Measurements from ENCODE around the gene PTH1R.
A peak's percentile ranks its signal among the peaks of the same experiment; 100 is the strongest.

Gene PTH1R

GRCh38 chr3:46871222-46871621, 6.3 kb upstream of the PTH1R start:
- Histone ChIP-seq H3K4me3 (ENCODE audit: low read depth in 1 of 2, low read length in 2 of 2) (no peak overlapping the region), H3K36me3 (ENCODE audit: control insufficient read depth in 1 of 2, insufficient read depth in 2 of 2, low read length in 2 of 2) (no peaks in the 10 kb centered on the region), H3K9me3 (ENCODE audit: control insufficient read depth in 1 of 2, low read length in 2 of 2) (no peaks in the 10 kb centered on the region), H3K4me1 (ENCODE audit: control insufficient read depth in 1 of 2, insufficient read depth in 2 of 2, low read length in 2 of 2) (peaks cover 0 to 14% of the 10 kb centered on the region in 2 donors), H3K9ac (ENCODE audit: low read depth in 1 of 2, low read length in 2 of 2) (no peak overlapping the region), H3K27me3 (ENCODE audit: control insufficient read depth in 1 of 2, insufficient read depth in 2 of 2, low read length in 2 of 2) (peaks cover 2 to 4% of the 10 kb centered on the region in 2 donors), H3K27ac (ENCODE audit: low read depth, low read length) (no peak overlapping the region)

DNA sequence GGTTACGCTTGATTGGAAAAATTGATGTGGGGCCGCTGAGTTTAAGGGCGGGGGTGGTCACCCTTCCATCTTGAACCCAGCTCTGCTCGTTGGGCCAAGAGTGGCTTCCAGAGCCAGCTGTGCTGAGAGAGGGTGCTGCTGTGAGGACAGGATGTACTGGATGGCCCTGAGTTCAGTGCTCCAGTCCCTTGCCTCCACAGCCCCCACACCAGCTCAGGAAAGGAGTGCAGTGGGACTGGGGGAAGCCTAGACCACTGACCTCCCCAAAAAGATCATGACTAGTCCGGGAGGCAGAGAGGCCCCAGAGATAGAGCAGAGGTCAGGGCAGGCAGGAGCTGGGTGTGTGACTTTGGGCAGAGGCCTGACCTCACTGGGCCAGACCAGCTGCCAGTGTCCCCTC, 4.0 kb upstream of the PTH1R start:
- no peak overlapping the region for H3K4me3 ChIP-seq (ENCODE audit: low read depth in 1 of 2, low read length in 2 of 2)
- no peaks in the 10 kb centered on the region for H3K4me1 ChIP-seq (ENCODE audit: control insufficient read depth in 1 of 2, insufficient read depth in 2 of 2, low read length in 2 of 2)
- peaks cover 2 to 4% of the 10 kb centered on the region in 2 donors for H3K27me3 ChIP-seq (ENCODE audit: control insufficient read depth in 1 of 2, insufficient read depth in 2 of 2, low read length in 2 of 2)
- no peaks in the 10 kb centered on the region for H3K36me3 ChIP-seq (ENCODE audit: control insufficient read depth in 1 of 2, insufficient read depth in 2 of 2, low read length in 2 of 2)
- no peaks in the 10 kb centered on the region for H3K9me3 ChIP-seq (ENCODE audit: control insufficient read depth in 1 of 2, low read length in 2 of 2)
- no peak overlapping the region for H3K27ac ChIP-seq (ENCODE audit: low read depth, low read length)
- H3K9ac ChIP-seq (ENCODE audit: low read depth in 1 of 2, low read length in 2 of 2): no peak overlapping the region

DNA sequence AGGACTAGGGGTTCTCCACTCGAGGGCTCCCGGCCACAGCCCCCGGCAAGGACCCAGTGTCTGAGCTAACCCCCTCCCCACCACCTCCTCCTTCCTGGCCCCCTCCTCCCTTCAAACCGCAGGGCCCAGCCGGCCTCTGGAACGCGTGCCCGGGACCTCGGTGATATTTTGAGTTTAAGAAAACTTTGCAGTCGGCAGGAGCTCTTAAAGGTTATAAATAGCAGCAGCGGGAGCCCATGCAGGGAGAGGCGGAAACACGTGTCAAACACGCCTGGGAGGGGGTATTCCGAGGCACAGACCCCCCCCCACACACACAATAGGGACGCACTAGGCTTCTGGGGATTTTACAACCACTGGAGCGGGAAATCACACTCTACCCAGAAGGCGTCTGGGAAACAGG, 3.1 kb upstream of the PTH1R start:
- Histone ChIP-seq H3K4me3 (ENCODE audit: low read depth in 1 of 2, low read length in 2 of 2) (no peak overlapping the region), H3K4me1 (ENCODE audit: control insufficient read depth in 1 of 2, insufficient read depth in 2 of 2, low read length in 2 of 2) (peaks cover 0 to 2% of the 10 kb centered on the region in 2 donors), H3K27ac (ENCODE audit: low read depth, low read length) (peak overlapping the region; percentile 20), H3K27me3 (ENCODE audit: control insufficient read depth in 1 of 2, insufficient read depth in 2 of 2, low read length in 2 of 2) (peaks cover 2 to 4% of the 10 kb centered on the region in 2 donors), H3K36me3 (ENCODE audit: control insufficient read depth in 1 of 2, insufficient read depth in 2 of 2, low read length in 2 of 2) (no peaks in the 10 kb centered on the region), H3K9me3 (ENCODE audit: control insufficient read depth in 1 of 2, low read length in 2 of 2) (no peaks in the 10 kb centered on the region), H3K9ac (ENCODE audit: low read depth in 1 of 2, low read length in 2 of 2) (no peak overlapping the region)

DNA sequence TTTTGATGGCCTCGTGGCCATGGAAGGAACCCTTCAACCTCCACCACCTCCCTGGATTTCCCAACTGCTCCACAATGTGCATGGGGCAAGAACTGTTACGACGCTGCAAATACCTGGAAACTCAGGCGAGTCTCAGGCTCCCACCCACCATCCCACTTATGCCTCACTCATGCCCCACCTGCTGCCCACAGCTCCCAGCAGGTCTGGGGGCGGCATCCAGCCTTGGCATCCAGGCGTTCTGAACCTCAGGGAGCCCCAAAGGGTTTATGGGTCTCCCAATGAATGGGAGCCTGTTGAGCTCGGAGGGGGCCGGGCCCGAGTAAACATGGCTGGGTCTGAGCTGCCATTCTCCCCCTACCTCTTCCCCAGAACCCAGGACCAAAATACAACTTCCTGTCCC, 2.0 kb upstream of the PTH1R start:
- Histone ChIP-seq H3K4me3 (ENCODE audit: low read depth in 1 of 2, low read length in 2 of 2) (no peak overlapping the region), H3K36me3 (ENCODE audit: control insufficient read depth in 1 of 2, insufficient read depth in 2 of 2, low read length in 2 of 2) (no peaks in the 10 kb centered on the region), H3K4me1 (ENCODE audit: control insufficient read depth in 1 of 2, insufficient read depth in 2 of 2, low read length in 2 of 2) (peaks cover 0 to 2% of the 10 kb centered on the region in 2 donors), H3K27ac (ENCODE audit: low read depth, low read length) (peak overlapping the region; percentile 75), H3K9me3 (ENCODE audit: control insufficient read depth in 1 of 2, low read length in 2 of 2) (no peaks in the 10 kb centered on the region), H3K9ac (ENCODE audit: low read depth in 1 of 2, low read length in 2 of 2) (no peak overlapping the region), H3K27me3 (ENCODE audit: control insufficient read depth in 1 of 2, insufficient read depth in 2 of 2, low read length in 2 of 2) (peaks cover 7 to 10% of the 10 kb centered on the region in 2 donors)

DNA sequence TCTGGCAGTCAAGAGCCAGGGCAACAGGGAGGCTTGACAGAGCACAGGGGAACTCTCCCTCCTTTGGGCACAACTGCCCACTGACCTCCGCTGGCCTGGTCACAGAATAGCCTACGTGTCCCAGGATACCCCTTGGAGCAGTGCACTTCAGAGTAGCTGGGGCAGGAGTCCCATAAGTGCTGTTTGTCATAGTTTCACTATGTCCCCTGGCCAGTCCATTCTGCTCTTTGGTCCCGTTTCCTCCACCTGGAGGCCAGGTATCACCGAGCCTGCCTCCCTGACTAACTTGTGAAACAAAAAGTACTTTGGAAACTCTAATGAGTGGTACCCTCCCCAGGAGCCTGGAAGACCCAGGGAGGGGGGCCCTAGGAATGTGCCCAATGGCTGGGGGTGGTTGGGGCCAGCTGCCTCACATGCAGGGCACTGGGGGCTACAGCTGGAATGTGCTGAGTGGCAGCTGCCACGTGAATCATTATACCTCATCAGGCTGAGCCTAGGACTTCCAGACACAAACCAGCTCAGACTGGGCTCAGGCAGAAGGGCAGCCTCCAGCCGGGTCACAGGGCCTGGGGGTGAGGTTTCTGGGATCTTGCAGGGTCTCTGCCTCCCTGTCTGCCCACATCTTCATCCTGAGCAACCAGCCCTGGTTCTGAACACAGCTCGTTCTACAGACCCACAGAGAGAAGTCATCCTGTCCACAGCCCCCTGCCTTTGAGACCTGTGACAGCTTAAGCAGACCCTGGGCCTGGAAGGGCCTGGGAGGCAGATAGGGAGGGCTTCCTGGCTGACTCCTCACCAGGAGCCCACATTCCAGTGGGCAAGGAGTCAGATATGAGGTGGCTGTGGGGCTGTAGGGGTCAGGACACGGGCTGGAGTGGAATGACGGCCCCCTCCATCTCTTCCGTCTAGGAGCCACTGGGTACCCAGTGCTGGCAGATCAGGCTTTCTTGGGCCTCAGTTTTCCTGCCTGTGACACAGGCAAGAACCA, 914 bp upstream of the PTH1R start:
- peak overlapping the region; percentile 80 for H3K27ac ChIP-seq (ENCODE audit: low read depth, low read length)
- no peak overlapping the region for H3K4me3 ChIP-seq (ENCODE audit: low read depth in 1 of 2, low read length in 2 of 2)
- no peak overlapping the region for H3K9ac ChIP-seq (ENCODE audit: low read depth in 1 of 2, low read length in 2 of 2)
- peaks cover 15 to 18% of the 10 kb centered on the region in 2 donors for H3K27me3 ChIP-seq (ENCODE audit: control insufficient read depth in 1 of 2, insufficient read depth in 2 of 2, low read length in 2 of 2)
- peaks cover 0 to 2% of the 10 kb centered on the region in 2 donors for H3K4me1 ChIP-seq (ENCODE audit: control insufficient read depth in 1 of 2, insufficient read depth in 2 of 2, low read length in 2 of 2)
- H3K9me3 ChIP-seq (ENCODE audit: control insufficient read depth in 1 of 2, low read length in 2 of 2): no peaks in the 10 kb centered on the region
- H3K36me3 ChIP-seq (ENCODE audit: control insufficient read depth in 1 of 2, insufficient read depth in 2 of 2, low read length in 2 of 2): no peaks in the 10 kb centered on the region

DNA sequence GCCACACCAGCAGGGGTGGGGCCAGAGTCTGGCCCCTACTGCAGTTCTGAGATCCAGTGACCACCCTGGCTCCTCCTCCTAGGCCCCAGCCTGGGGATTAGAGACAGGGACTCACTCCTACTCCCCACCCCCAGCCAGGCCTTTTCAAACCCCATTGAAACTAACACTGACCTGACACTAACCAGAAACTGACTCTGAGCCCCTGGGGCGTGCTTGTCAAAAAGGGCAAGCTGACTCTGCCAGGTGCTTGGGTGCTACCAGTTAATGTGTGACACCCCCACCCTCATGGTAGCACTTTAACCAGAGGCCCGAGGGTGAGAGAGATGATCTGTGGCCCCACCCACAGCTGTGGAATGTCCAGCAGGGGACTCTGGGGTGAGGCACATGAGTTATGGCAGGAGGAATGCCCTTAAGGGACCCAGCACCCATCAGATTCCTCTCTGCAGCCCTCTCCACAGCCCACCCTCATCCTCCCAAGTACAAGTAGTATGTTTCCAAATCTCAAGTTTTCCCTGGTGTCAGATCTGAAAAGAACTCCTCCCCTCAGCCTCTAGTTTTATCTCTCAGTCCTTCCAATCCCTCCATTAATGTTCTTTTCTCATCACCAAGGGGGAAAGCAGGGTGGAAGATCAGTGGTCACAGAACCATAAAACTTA, 1.4 kb downstream of the PTH1R start:
- peak overlapping the region; percentile 32 for H3K27ac ChIP-seq (ENCODE audit: low read depth, low read length)
- H3K9ac ChIP-seq (ENCODE audit: low read depth in 1 of 2, low read length in 2 of 2): no peak overlapping the region
- no peaks in the 10 kb centered on the region for H3K9me3 ChIP-seq (ENCODE audit: control insufficient read depth in 1 of 2, low read length in 2 of 2)
- H3K27me3 ChIP-seq (ENCODE audit: control insufficient read depth in 1 of 2, insufficient read depth in 2 of 2, low read length in 2 of 2): peaks cover 19 to 23% of the 10 kb centered on the region in 2 donors
- peaks cover 0 to 2% of the 10 kb centered on the region in 2 donors for H3K4me1 ChIP-seq (ENCODE audit: control insufficient read depth in 1 of 2, insufficient read depth in 2 of 2, low read length in 2 of 2)
- H3K4me3 ChIP-seq (ENCODE audit: low read depth in 1 of 2, low read length in 2 of 2): no peak overlapping the region
- H3K36me3 ChIP-seq (ENCODE audit: control insufficient read depth in 1 of 2, insufficient read depth in 2 of 2, low read length in 2 of 2): no peaks in the 10 kb centered on the region

DNA sequence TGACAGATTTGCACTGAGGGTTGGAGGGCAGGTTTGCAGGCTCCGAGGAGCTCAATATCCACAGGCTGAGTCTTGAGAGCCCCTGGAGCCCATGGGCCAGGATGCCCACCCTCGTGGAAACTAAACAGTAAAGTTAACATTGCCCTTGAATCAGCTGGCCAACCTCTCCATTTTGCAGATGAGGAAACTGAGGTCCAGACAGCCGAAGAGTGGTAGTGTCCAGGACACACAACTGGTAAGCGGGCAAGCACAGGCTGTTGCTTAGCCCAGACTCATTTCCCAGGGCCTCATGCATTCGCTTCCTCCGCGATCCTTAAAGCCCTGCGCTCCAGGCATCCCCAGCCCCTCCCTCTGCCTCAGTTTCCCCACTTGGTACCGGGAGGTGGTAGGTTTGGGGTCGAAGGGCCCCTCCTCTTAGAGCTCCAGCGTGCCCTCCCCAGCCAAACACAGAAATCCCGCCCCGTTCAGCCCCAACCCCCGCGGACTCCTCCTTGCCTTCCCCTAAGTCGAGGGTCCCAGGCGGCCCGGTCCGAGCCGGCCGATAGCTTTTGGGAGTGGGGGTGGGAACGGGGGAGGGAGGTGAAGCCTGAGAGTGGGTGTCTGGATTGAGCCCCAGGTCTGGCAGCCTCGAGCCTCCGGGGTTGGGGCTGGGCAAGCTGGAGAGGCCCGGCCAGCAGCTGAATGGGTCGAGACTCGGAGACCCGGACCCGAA, 3.5 kb downstream of the PTH1R start:
- H3K9me3 ChIP-seq (ENCODE audit: control insufficient read depth in 1 of 2, low read length in 2 of 2): no peaks in the 10 kb centered on the region
- H3K27ac ChIP-seq (ENCODE audit: low read depth, low read length): peak overlapping the region; percentile 44
- H3K27me3 ChIP-seq (ENCODE audit: control insufficient read depth in 1 of 2, insufficient read depth in 2 of 2, low read length in 2 of 2): peaks cover 39 to 41% of the 10 kb centered on the region in 2 donors
- H3K4me1 ChIP-seq (ENCODE audit: control insufficient read depth in 1 of 2, insufficient read depth in 2 of 2, low read length in 2 of 2): peaks cover 0 to 2% of the 10 kb centered on the region in 2 donors
- H3K4me3 ChIP-seq (ENCODE audit: low read depth in 1 of 2, low read length in 2 of 2): no peak overlapping the region
- no peaks in the 10 kb centered on the region for H3K36me3 ChIP-seq (ENCODE audit: control insufficient read depth in 1 of 2, insufficient read depth in 2 of 2, low read length in 2 of 2)
- H3K9ac ChIP-seq (ENCODE audit: low read depth in 1 of 2, low read length in 2 of 2): no peak overlapping the region

DNA sequence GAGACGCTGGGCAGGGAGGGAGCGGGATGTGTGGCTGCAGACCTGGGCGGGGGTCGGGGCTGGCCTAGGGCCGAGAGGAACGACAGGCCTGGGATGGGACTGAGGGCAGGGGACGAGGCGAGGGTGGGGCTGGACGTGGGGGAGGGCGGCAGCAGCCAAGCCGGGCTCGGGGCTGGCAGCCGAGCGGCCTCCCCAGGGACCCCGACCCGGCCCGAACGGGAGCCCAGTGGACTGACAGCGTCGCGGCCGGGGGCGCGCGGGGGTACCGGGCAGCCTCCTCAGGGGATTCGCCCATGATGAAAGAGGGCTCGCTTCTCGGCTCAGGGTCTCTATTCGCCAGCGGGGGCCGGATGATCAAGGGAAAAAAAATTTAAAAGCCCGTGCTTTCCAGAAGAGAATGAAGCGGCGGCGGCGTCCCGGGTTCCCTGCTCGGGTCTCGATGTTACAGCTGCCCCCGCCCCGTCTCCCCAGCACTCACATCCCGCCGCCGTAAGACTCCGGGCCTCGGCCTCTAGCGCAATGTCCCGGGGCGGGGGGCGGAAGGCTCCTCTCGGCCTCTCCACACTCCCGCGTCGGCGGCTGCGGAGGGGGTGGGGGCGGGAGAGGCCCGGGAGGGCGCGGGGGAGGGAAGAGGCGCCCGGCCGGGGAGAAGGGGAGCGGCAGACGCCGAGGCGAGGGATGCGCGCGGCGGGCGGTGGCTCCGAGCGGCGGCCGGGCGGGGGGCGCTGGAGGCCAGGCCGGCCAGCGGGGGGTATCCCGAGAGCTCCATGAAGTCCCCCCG, 4.3 kb downstream of the PTH1R start:
- peaks cover 39 to 43% of the 10 kb centered on the region in 2 donors for H3K27me3 ChIP-seq (ENCODE audit: control insufficient read depth in 1 of 2, insufficient read depth in 2 of 2, low read length in 2 of 2)
- peak overlapping the region in 1 of 2 donors; percentile 61 for H3K4me3 ChIP-seq (ENCODE audit: low read depth in 1 of 2, low read length in 2 of 2)
- no peaks in the 10 kb centered on the region for H3K36me3 ChIP-seq (ENCODE audit: control insufficient read depth in 1 of 2, insufficient read depth in 2 of 2, low read length in 2 of 2)
- peak overlapping the region; percentile 66 for H3K27ac ChIP-seq (ENCODE audit: low read depth, low read length)
- no peak overlapping the region for H3K9ac ChIP-seq (ENCODE audit: low read depth in 1 of 2, low read length in 2 of 2)
- H3K4me1 ChIP-seq (ENCODE audit: control insufficient read depth in 1 of 2, insufficient read depth in 2 of 2, low read length in 2 of 2): peaks cover 0 to 2% of the 10 kb centered on the region in 2 donors
- H3K9me3 ChIP-seq (ENCODE audit: control insufficient read depth in 1 of 2, low read length in 2 of 2): no peaks in the 10 kb centered on the region

- H3K27me3 ChIP-seq (ENCODE audit: control insufficient read depth in 1 of 2, insufficient read depth in 2 of 2, low read length in 2 of 2): peaks cover 39 to 43% of the 10 kb centered on the region in 2 donors
- H3K4me1 ChIP-seq (ENCODE audit: control insufficient read depth in 1 of 2, insufficient read depth in 2 of 2, low read length in 2 of 2): peaks cover 0 to 2% of the 10 kb centered on the region in 2 donors
- no peaks in the 10 kb centered on the region for H3K36me3 ChIP-seq (ENCODE audit: control insufficient read depth in 1 of 2, insufficient read depth in 2 of 2, low read length in 2 of 2)
- no peaks in the 10 kb centered on the region for H3K9me3 ChIP-seq (ENCODE audit: control insufficient read depth in 1 of 2, low read length in 2 of 2)
- no peak overlapping the region for H3K9ac ChIP-seq (ENCODE audit: low read depth in 1 of 2, low read length in 2 of 2)
- H3K27ac ChIP-seq (ENCODE audit: low read depth, low read length): peak overlapping the region; percentile 66
- H3K4me3 ChIP-seq (ENCODE audit: low read depth in 1 of 2, low read length in 2 of 2): peak overlapping the region; percentile 55 to 61
These were observed 5.0 kb downstream of the PTH1R start for GRCh38 chr3:46882377-46883053.

All from duodenal mucosa (tissue), 2 donors.